NCI-H2029 treated with DMSO at 0.1 percent for 48 hours (cell line): ENCODE data around the gene FMNL2.

Source experiments
- DNase-seq: peaks from one replicate; lab custom pipeline; 2025; lab: John Stamatoyannopoulos, UW

FMNL2 gene

DNA sequence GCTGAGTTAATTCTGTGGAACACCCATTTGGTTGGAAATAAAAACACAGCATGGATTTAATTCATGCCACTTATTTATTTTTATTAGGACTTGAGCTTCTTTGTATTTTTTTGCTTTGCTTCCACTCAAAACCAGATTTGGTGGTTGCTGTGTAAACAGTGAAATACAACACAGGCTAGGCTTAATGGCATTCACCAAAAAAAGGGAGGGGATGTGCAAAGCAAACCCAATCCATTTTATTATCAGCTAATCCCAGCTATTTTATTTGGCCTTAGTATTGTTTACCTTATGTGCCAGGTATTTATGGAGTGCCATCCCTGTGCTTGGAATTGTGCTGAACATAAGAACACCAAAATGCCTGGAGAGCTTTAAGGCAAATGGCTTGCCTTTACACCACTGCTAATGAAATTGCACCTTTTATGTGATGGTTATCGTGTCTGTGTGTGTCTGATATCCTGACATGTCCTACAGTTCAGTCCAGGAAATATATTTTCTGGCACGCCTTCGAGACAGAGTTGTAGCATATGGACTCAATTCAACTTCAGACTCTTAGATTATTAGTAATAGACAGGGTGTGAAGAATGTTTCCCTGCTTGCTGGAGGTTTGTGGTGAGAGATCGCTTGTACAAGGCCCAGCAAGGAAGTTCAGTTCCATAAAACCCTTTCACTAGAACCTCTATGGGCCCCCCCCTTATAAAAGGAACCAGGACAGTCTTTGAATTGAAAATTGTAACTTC lies 282.6 kb downstream of the FMNL2 start:
- peak; percentile 8 for DNase-seq

- DNase-seq: no peak
Measured at GRCh38 chr2:152618193-152618564, 283.2 kb downstream of the FMNL2 start.

- no peak for DNase-seq
Measured at GRCh38 chr2:152620208-152620607, 285.2 kb downstream of the FMNL2 start.

- no peak for DNase-seq
Measured at GRCh38 chr2:152620985-152621384, 286.0 kb downstream of the FMNL2 start.

DNA sequence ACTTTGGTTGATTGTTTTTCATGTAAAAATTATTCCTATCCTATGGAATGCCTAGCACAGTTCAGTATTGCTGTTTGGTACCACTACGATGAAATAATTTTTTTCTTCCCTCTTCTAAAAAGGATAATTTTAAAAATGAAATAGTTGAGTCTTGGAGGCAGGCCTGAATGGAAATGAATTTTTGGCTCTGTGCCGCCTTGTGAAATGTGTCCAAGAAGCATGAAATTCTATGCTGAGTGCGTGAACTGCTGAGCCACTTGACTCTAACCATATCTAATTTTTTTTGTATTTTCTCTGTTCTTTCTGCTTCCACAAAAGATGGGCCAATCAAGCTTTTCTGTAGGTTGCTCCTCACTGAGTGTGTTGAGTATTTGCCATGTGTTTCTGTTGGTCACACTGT lies 287.2 kb downstream of the FMNL2 start:
- DNase-seq: no peak

DNA sequence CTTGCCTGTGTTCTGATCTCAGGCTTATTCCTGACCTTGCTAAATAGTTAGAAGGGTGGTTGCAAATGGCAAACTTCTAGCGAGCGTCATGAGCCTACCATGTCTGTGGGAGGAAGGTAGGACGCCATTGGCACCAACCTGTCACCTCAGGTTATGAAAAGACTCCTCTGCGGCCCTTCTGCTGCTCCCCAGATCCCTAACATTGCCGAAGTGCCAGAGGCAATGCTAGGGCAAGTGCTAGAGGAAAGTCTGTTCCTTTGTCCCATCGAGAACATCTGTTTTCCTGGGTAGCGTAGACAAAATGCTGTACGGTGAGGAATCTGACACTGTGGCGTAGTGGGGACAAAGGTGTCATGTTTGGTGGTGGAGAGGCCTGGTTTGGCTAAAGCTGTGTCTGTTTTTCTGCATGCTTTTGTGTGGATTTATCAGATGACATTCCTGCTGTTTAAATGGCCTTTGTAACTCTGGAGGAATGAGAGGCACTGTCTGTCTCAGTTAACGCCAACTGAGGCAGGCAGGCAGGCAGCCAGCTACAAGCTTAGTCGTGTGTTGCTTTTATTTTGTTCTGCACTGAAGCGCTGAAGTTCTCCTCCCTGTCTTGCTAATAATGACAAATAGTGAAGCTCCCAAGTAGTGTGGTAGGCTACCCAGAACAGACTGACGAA lies 288.2 kb downstream of the FMNL2 start:
- no peak for DNase-seq

DNA sequence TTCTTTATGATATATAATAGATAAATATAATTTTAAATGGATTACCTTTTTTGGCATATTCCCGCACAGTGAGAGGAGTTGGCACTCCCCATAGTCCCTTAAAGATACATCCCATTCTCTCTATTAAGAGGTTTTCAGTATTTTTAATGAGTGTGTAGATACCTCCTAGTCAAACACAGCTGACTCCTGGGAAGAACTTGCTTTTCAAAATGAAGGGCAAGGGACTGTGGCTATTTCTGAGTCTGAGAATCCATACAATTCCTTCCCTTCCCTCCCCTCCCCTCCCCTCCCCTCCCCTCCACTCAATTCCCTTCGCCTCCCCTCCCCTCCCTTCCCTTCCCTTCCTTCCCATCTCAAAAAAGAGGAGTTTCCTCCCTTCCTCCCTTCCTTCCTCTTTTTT lies 288.8 kb downstream of the FMNL2 start:
- DNase-seq: no peak

GRCh38 chr2:152624805-152625204 lies 289.8 kb downstream of the FMNL2 start:
- DNase-seq: no peak

- DNase-seq: no peak
Measured at GRCh38 chr2:152626911-152627339, 292.0 kb downstream of the FMNL2 start.

DNA sequence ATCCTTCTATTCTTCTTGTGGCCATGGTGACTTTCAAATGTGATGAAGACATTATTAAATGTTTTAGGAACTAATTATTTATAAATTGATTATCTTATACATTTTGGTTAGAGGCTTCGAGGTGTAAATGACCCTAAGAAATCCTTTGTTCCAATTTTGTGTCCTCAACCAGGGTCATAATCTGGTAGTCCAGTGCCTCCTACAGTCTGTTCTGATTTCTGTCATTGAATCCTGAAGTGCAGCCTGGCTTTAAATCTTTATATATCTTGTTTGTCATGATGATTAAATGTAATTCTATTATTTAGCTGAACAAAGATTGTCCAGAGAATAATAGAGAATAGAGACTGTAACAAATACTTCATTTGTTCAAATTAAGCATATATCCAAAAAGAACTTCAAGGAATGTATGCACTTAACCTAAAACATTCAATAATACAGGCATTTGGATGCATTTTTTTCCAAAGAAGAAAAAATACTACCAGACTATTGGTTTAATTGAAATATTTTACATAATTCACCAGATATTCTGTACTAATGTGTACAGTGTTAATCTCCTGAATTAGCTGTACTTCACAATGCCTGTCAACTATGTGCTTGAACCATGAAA lies 292.5 kb downstream of the FMNL2 start:
- DNase-seq: no peak

- no peak for DNase-seq
Measured at GRCh38 chr2:152629202-152629601, 294.2 kb downstream of the FMNL2 start.

GRCh38 chr2:152630466-152630865 lies 295.5 kb downstream of the FMNL2 start:
- DNase-seq: no peak

DNA sequence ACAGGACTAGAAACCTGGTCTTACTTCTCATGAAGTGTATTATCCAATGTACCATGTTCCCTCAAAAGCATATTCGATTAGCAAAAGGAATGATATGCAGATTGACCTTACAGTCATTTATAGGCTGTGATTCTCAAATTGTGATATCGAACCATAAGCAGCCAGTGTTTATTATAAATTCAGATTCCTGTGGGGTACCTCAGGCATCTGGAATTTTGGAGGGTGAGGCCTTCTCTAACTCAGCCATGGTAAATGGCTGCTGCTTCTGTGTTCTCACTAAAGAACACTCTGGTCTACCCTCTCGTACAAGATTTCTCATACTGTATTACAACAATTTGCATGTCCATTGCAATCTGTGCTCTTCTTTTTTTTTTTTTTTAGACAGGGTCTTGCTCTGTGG lies 297.8 kb downstream of the FMNL2 start:
- DNase-seq: no peak

DNA sequence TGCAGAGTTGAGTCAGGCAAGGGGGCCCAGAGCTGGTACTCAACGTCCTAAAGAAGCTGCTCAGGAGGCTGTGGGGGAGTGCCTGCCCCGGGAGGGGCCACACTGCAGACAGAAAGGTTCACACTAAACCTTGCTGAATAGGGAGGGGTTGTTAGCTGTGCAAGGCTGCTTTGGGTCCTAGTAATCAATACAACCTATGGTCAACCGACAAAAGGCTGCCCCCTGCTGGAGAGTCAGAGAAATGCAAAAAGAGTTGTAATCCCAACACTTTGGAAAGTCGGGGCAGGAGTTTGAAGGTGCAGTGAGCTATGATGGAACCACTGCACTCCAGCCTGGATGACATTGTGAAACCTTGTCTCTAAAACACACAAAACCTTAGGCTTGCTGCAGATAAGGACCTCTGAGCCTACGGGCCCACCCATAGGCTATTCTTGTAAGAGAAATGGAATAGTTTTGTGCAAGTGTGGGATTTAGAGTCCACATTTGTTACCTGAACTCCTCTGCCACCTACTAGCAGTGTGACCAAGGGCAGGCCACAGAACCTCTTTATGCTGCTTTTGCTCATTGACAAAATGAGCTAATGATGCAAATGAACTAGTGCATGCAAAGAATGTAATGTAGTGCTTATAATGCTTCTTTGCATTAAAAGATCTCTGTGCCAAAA lies 300.8 kb downstream of the FMNL2 start:
- DNase-seq: peak; percentile 25

GRCh38 chr2:152637251-152637650 lies 302.3 kb downstream of the FMNL2 start:
- no peak for DNase-seq

- DNase-seq: no peak
Measured at GRCh38 chr2:152638056-152638455, 303.1 kb downstream of the FMNL2 start.

DNA sequence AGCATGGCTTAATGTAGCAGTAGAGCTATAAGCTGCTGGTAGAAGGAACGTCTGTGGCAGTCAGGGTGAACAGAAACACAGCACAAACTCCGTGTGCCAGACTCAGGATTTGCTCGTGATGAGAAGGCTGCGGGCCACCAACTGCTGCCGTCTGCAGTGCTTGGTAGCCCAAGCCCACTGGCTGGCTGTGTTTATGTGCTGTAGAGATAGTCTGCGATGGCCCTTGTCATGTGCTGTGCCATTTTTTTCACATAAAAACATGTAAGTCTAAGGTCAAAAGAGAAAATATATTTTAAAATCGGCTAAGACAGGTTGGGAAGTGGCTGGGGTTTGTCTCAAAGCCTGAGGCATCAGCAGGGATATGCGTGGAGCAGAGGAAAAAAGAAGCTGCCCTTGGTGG lies 303.6 kb downstream of the FMNL2 start:
- DNase-seq: no peak

- DNase-seq: no peak
Measured at GRCh38 chr2:152644189-152644873, 309.4 kb downstream of the FMNL2 start.

- no peak for DNase-seq
Measured at GRCh38 chr2:152646264-152646663, 311.3 kb downstream of the FMNL2 start.

- no peak for DNase-seq
Measured at GRCh38 chr2:152646775-152647174, 311.8 kb downstream of the FMNL2 start.

- peak; percentile 67 for DNase-seq
Measured at GRCh38 chr2:152647552-152647951, 312.6 kb downstream of the FMNL2 start.

- DNase-seq: no peak
Measured at GRCh38 chr2:152648336-152648735, 313.4 kb downstream of the FMNL2 start.
